SK-N-MC (cell line): ENCODE measurements around the gene GTF2I.
"Not testable (repeated sequence)": the region's sequence is repeated elsewhere in the genome, so short reads cannot be mapped to it uniquely, and the experiment has no call there.

ENCODE experiments used
- EZH2 ChIP-seq: fragments of 200-600 bp; sonication (generic); IDR thresholded peaks from one replicate; pipeline ENCODE4 v1.6.1; 2017; ENCODE audit warnings: antibody characterized with exemption
- POLR2AphosphoS5 ChIP-seq: IDR thresholded peaks from 2 replicates; pipeline ENCODE4 v1.6.1; 2012; ENCODE audit warnings: mild to moderate bottlenecking, low read depth, low read length, borderline replicate concordance

- not testable (repeated sequence) for TF ChIP-seq POLR2AphosphoS5, EZH2
Measured at GRCh38 chr7:74779053-74779452, 121.5 kb downstream of the GTF2I start.
